MCF 10A (cell line): ENCODE data around the gene BLOC1S2. TPM values are rescaled to one million over a fixed set of nuclear protein-coding genes. Genes with fewer than 3 reads are reported as not detected.

ENCODE experiments used
- BruUV-seq: library from RNA; stranded (reverse); fragments of 400-500 nt; replicated peaks from 2 replicates; lab custom pipeline; 2021; lab: Mats Ljungman, UMichigan
- CTCF ChIA-PET: fragments of 300-600 bp; sonication (Branson Sonifier 250); formaldehyde crosslinking; extraction: SDS; loops from one replicate; lab custom pipeline; 2021; ENCODE audit warnings: antibody characterized with exemption, inconsistent platforms; lab: Yijun Ruan, JAX
- POLR2A ChIA-PET: fragments of 300-600, 350-650 bp; sonication (Branson Sonifier 250); formaldehyde crosslinking; extraction: SDS; loops from one replicate; lab custom pipeline; 2020; ENCODE audit warnings: antibody characterized with exemption, inconsistent platforms; lab: Yijun Ruan, JAX
- DNase-seq: peaks from one replicate; pipeline ENCODE4 v3.0.0-alpha.2; 2018; ENCODE audit not compliant: unreplicated experiment
- H3K27ac Mint-ChIP-seq: one replicate; pipeline ENCODE4 v1.8.0; 2022; ENCODE audit warnings: mild to moderate bottlenecking, low read depth, mixed read lengths; ENCODE audit not compliant: unreplicated experiment
- H3K27me3 Mint-ChIP-seq: one replicate; pipeline ENCODE4 v1.8.0; 2022; ENCODE audit warnings: mixed read lengths; ENCODE audit not compliant: insufficient read depth, unreplicated experiment
- H3K36me3 Mint-ChIP-seq: one replicate; pipeline ENCODE4 v1.8.0; 2022; ENCODE audit warnings: mild to moderate bottlenecking, moderate library complexity, mixed read lengths; ENCODE audit not compliant: insufficient read depth, unreplicated experiment
- H3K4me1 Mint-ChIP-seq: one replicate; pipeline ENCODE4 v1.8.0; 2022; ENCODE audit warnings: mixed read lengths; ENCODE audit not compliant: insufficient read depth, unreplicated experiment
- H3K4me3 Mint-ChIP-seq: one replicate; pipeline ENCODE4 v1.8.0; 2022; ENCODE audit warnings: mild to moderate bottlenecking, moderate library complexity, mixed read lengths; ENCODE audit not compliant: unreplicated experiment
- H3K9me3 Mint-ChIP-seq: one replicate; pipeline ENCODE4 v1.8.0; 2022; ENCODE audit warnings: mixed read lengths; ENCODE audit not compliant: unreplicated experiment
- CTCF ChIP-seq: fragments of 200-600 bp; IDR thresholded peaks from one replicate; pipeline ENCODE4 v1.8.0; 2022; ENCODE audit warnings: antibody characterized with exemption, mild to moderate bottlenecking; ENCODE audit not compliant: unreplicated experiment
- intact Hi-C: fragments of 100-400 bp; cut with micrococcal nuclease; formaldehyde crosslinking; loops from 2 replicates; pipeline ENCODE4 v1.14.1; 2022
- total RNA-seq: library from RNA; stranded (reverse); gene quantifications from 2 replicates; pipeline ENCODE4 v1.2.3, GENCODE V29; 2022

Gene BLOC1S2
- total RNA-seq, 1 experiment from 2014 or later = 98.4 TPM

GRCh38 chr10:100238429-100238828 lies 48.1 kb downstream of the BLOC1S2 start:
- DNase-seq = no peak
- H3K4me3 Mint-ChIP-seq = no peak overlapping the region
- ChIA-PET CTCF (interaction anchor here (1.4 to 1.5 kb wide), 2 partner anchors 8 to 393 kb away, joined by 4 to 5 read pairs; no protein-coding TSS in a partner anchor), POLR2A (no interaction called here)
- intact Hi-C loops = no loop called here
- H3K4me1 Mint-ChIP-seq = no peaks in the 10 kb centered on the region
- BruUV-seq = no TSS peak
- H3K27ac Mint-ChIP-seq = no peak overlapping the region
- H3K36me3 Mint-ChIP-seq = peaks cover 67% of the 10 kb centered on the region
- H3K9me3 Mint-ChIP-seq = no peaks in the 10 kb centered on the region
- H3K27me3 Mint-ChIP-seq = no peaks in the 10 kb centered on the region
- TF ChIP-seq CTCF = no peak

GRCh38 chr10:100232101-100232500 lies 54.4 kb downstream of the BLOC1S2 start:
- Mint-ChIP-seq H3K4me1 (peaks cover 19% of the 10 kb centered on the region), H3K27ac (no peak overlapping the region), H3K4me3 (no peak overlapping the region), H3K9me3 (no peaks in the 10 kb centered on the region), H3K27me3 (no peaks in the 10 kb centered on the region), H3K36me3 (peaks cover 58% of the 10 kb centered on the region)
- no TSS peak for BruUV-seq
- DNase-seq = no peak
- no peak for TF ChIP-seq CTCF
- POLR2A ChIA-PET = interaction anchor here (0.9 to 1.3 kb wide), 2 partner anchors 10 to 52 kb away, joined by 3 read pairs; no protein-coding TSS in a partner anchor
- intact Hi-C loops = no loop called here
- CTCF ChIA-PET = interaction anchor here (0.6 to 2.9 kb wide), 2 partner anchors 386 to 439 kb away, joined by 4 to 10 read pairs; no protein-coding TSS in a partner anchor

GRCh38 chr10:100229819-100230422 lies 56.6 kb downstream of the BLOC1S2 start:
- H3K27me3 Mint-ChIP-seq = no peaks in the 10 kb centered on the region
- CTCF ChIA-PET = interaction anchor here (1.2 kb wide), 1 partner anchor 9 kb away, joined by 5 read pairs; no protein-coding TSS in a partner anchor
- peak overlapping the region; percentile 85 for H3K4me3 Mint-ChIP-seq
- H3K4me1 Mint-ChIP-seq = peaks cover 19% of the 10 kb centered on the region
- H3K36me3 Mint-ChIP-seq = peaks cover 46% of the 10 kb centered on the region
- BruUV-seq = TSS peak; percentile 84
- H3K27ac Mint-ChIP-seq = peak overlapping the region; percentile 82
- POLR2A ChIA-PET = interaction anchor here (0.6 to 2.2 kb wide), 7 partner anchors 14 to 498 kb away, joined by 3 to 9 read pairs (median 3); partner anchors contain the start of genes COX15 and CUTC
- intact Hi-C loops = no loop called here
- no peak for TF ChIP-seq CTCF
- DNase-seq = no peak
- no peaks in the 10 kb centered on the region for H3K9me3 Mint-ChIP-seq

- H3K27me3 Mint-ChIP-seq = no peaks in the 10 kb centered on the region
- BruUV-seq = no TSS peak
- intact Hi-C loops = no loop called here
- H3K27ac Mint-ChIP-seq = no peak overlapping the region
- H3K4me3 Mint-ChIP-seq = no peak overlapping the region
- DNase-seq = no peak
- H3K36me3 Mint-ChIP-seq = peaks cover 51% of the 10 kb centered on the region
- H3K9me3 Mint-ChIP-seq = no peaks in the 10 kb centered on the region
- POLR2A ChIA-PET = interaction anchor here (0.7 kb wide), 1 partner anchor 95 kb away, joined by 3 read pairs; no protein-coding TSS in a partner anchor
- no peak for TF ChIP-seq CTCF
- CTCF ChIA-PET = interaction anchor here (0.6 to 1.6 kb wide), 3 partner anchors 11 to 378 kb away, joined by 3 to 5 read pairs (median 5); no protein-coding TSS in a partner anchor
- H3K4me1 Mint-ChIP-seq = peaks cover 10% of the 10 kb centered on the region
Measured at GRCh38 chr10:100223879-100224278, 62.6 kb downstream of the BLOC1S2 start.

Other genes with a start within 250 kb of the BLOC1S2 start
- not detected in 2 replicates for gene CPN1, start 204.8 kb downstream of the BLOC1S2 start, total RNA-seq
- gene ERLIN1, start 100.7 kb downstream of the BLOC1S2 start, total RNA-seq = 38.0 and 42.9 TPM in 2 replicates
- 17.2 and 18.2 TPM in 2 replicates for gene CHUK, start 57.1 kb downstream of the BLOC1S2 start, total RNA-seq
- gene CWF19L1, start 19.0 kb downstream of the BLOC1S2 start, total RNA-seq = 21.7 and 24.4 TPM in 2 replicates
- not detected in 2 replicates for gene PKD2L1, start 43.5 kb upstream of the BLOC1S2 start, total RNA-seq
- 101 and 179 TPM in 2 replicates for gene SCD, start 60.6 kb upstream of the BLOC1S2 start, total RNA-seq
- not detected in 2 replicates for gene WNT8B, start 176.3 kb upstream of the BLOC1S2 start, total RNA-seq
- gene SEC31B, start 233.2 kb upstream of the BLOC1S2 start, total RNA-seq = 10.6 and 14.0 TPM in 2 replicates
- 194 and 197 TPM in 2 replicates for gene NDUFB8, start 243.2 kb upstream of the BLOC1S2 start, total RNA-seq
- 40.1 and 41.0 TPM in 2 replicates for gene HIF1AN, start 249.3 kb upstream of the BLOC1S2 start, total RNA-seq